K562 (cell line): ENCODE results near the gene ZNF837. TPM values are rescaled to one million over a fixed set of nuclear protein-coding genes. Genes with fewer than 3 reads are reported as not detected.

Source experiments
- ARID2 ChIP-seq: fragments of 450-650 bp; IDR thresholded peaks from 2 replicates; pipeline ENCODE4 v1.6.1; 2017; ENCODE audit warnings: antibody characterized with exemption, mild to moderate bottlenecking
- CHD1 ChIP-seq: fragments of 200-600 bp; sonication (generic); IDR thresholded peaks from one replicate; pipeline ENCODE4 v1.6.1; 2012; ENCODE audit warnings: mild to moderate bottlenecking, moderate library complexity, low read length, inconsistent platforms
- CTCF ChIP-seq, 3 experiments: IDR thresholded peaks in 2 of 3; conservative IDR thresholded peaks in 1 of 3; 2 replicates each; pipeline ENCODE4 v1.5.1; 2011 to 2012; ENCODE audit warnings: low read length in 3 of 3, mild to moderate bottlenecking in 3 of 3, control low read depth in 2 of 3, improper control_type of control experiment in 1 of 3, inconsistent platforms in 1 of 3, low read depth in 1 of 3, mixed read lengths in 1 of 3, moderate library complexity in 1 of 3; ENCODE audit not compliant: insufficient read depth in 2 of 3
- DDX20 ChIP-seq: fragments of 450-650 bp; IDR thresholded peaks from 2 replicates; pipeline ENCODE4 v1.6.1; 2016; ENCODE audit warnings: missing genetic modification characterization, low read depth, mild to moderate bottlenecking, missing compliant biosample characterization, moderate library complexity
- DLX4 ChIP-seq: fragments of 250-450 bp; sonication (Bioruptor Pico); IDR thresholded peaks from 2 replicates; pipeline ENCODE4 v1.6.1; 2021; ENCODE audit warnings: mild to moderate bottlenecking
- E2F8 ChIP-seq: fragments of 450-650 bp; IDR thresholded peaks from 2 replicates; pipeline ENCODE4 v1.7.1; 2018; ENCODE audit warnings: mild to moderate bottlenecking, low read depth; ENCODE audit not compliant: partially characterized antibody
- FIP1L1 ChIP-seq: fragments of 200-400 bp; formaldehyde crosslinking; IDR thresholded peaks from 2 replicates; pipeline ENCODE4 v1.6.1; 2018; ENCODE audit warnings: mild to moderate bottlenecking, low read depth, low read length; ENCODE audit not compliant: poor library complexity, severe bottlenecking
- GTF2E2 ChIP-seq: fragments of 200-800 bp; sonication (Bioruptor generic); IDR thresholded peaks from 2 replicates; pipeline ENCODE4 v1.6.1; 2016; ENCODE audit warnings: missing genetic modification characterization, missing compliant biosample characterization
- HMGXB4 ChIP-seq: sonication (generic); formaldehyde crosslinking; IDR thresholded peaks from 2 replicates; pipeline ENCODE4 v1.8.1; 2023; ENCODE audit warnings: mild to moderate bottlenecking, missing genetic modification reagents
- JUNB ChIP-seq: fragments of 450-650 bp; formaldehyde crosslinking; conservative IDR thresholded peaks from 2 replicates; pipeline ENCODE4 v1.4.0; 2020; ENCODE audit warnings: mild to moderate bottlenecking
- ZNF592 ChIP-seq: fragments of 450-650 bp; IDR thresholded peaks from 2 replicates; pipeline ENCODE4 v1.6.1; 2017; ENCODE audit warnings: antibody characterized with exemption, mild to moderate bottlenecking
- ZSCAN29 ChIP-seq: fragments of 450-650 bp; IDR thresholded peaks from 2 replicates; pipeline ENCODE4 v1.6.1; 2017
- polyA plus RNA-seq, 8 experiments: library from polyadenylated mRNA; depleted of rRNA in 4 of 8; stranded (reverse) in 5 of 8; unstranded in 3 of 8; fragments of >200 nt; fragmentation: Nextera tagmentation in 2 of 8; fragmentation: Illumina TruSeq in 1 of 8; extraction: Ambion mirVana in 2 of 8; extraction: Trizol in 1 of 8; gene quantifications; 2 replicates each; pipeline versions ENCODE4 v1.2.1 to v1.2.3, GENCODE V29; 2011 to 2014; ENCODE audit warnings: inconsistent platforms in 1 of 8, missing spikeins in 1 of 8
- total RNA-seq, 7 experiments: library from RNA; depleted of rRNA in 6 of 7; stranded (reverse); fragments of >200 nt in 6 of 7; fragmentation: Illumina TruSeq in 2 of 7; extraction: Trizol in 2 of 7; gene quantifications; 2 replicates each; pipeline versions ENCODE4 v1.2.1 to v1.2.3, GENCODE V29; 2011 to 2021; ENCODE audit warnings: low replicate concordance in 1 of 7

Gene ZNF837
- total and polyA plus RNA-seq, 9 of the 15 experiments (the other 6 are each of a cell fraction or from before 2014, with no cell fraction given), result 0.11 to 2.1 (median 0.57) TPM; not detected in 4

- TF ChIP-seq HMGXB4 (CRISPR knock-in tag) (no peak), CTCF (IDR thresholded peaks at IDR 0.05 in 2 of 3, conservative IDR thresholded peaks at IDR 0.05 in 1 of 3; ENCODE audit: insufficient read depth in 2 of 3, low read depth in 1 of 3, low read length in 3 of 3) (no peak), ARID2 (0 out of 2 replicates have a peak, but pooled peaks have one; percentile 15), DLX4 (CRISPR knock-in tag) (no peak), ZSCAN29 (no peak), CHD1 (peak; percentile 96), E2F8 (peak; percentile 24), JUNB (no peak), FIP1L1 (no peak), GTF2E2 (tag) (no peak), DDX20 (no peak), ZNF592 (peak; percentile 41; the same call in 1 of the 2 replicates)
These were observed 26.9 kb upstream of the ZNF837 start (continued) for GRCh38 chr19:58407658-58408151.
